IMR-90 (cell line): Measurements from ENCODE around the gene PACSIN3. TPM values are rescaled to one million over a fixed set of nuclear protein-coding genes. Genes with fewer than 3 reads are reported as not detected.

ENCODE experiments used
- ATAC-seq: fragments of 200-7000 bp; cut with Tn5 transposase; 2 replicates; pipeline ENCODE4 v1.9.1; 2020; ENCODE audit warnings: low read depth, mild to moderate bottlenecking, moderate library complexity
- BruUV-seq: library from RNA; stranded (reverse); fragments of 400-500 nt; replicated peaks from 2 replicates; lab custom pipeline; 2021; lab: Mats Ljungman, UMichigan
- CTCF ChIA-PET: fragments of 300-600 bp; formaldehyde crosslinking; extraction: SDS; loops from one replicate; lab custom pipeline; 2021; ENCODE audit warnings: antibody characterized with exemption; lab: Yijun Ruan, JAX
- POLR2A ChIA-PET: fragments of 300-600 bp; sonication (Branson Sonifier 250); formaldehyde crosslinking; loops from one replicate; lab custom pipeline; 2022; ENCODE audit warnings: antibody characterized with exemption; ENCODE audit not compliant: unreplicated experiment; lab: Charles Lee
- DNase-seq: peaks from one replicate; pipeline ENCODE4 v3.0.0; 2013
- H2AFZ ChIP-seq: replicated peaks from 2 replicates; pipeline ENCODE3; 2013; ENCODE audit warnings: low read length, mild to moderate bottlenecking; ENCODE audit not compliant: poor library complexity
- H2AK5ac ChIP-seq: 2 replicates; pipeline ENCODE4 v1.6.1; 2013; ENCODE audit warnings: low read depth, low read length, inconsistent platforms
- H2AK9ac ChIP-seq: replicated peaks from 2 replicates; pipeline ENCODE3; 2013; ENCODE audit warnings: mild to moderate bottlenecking, low read depth, low read length, moderate library complexity; ENCODE audit not compliant: poor library complexity
- H2BK120ac ChIP-seq: 2 replicates; pipeline ENCODE4 v1.6.1; 2013; ENCODE audit warnings: low read depth, low read length, inconsistent platforms
- H2BK15ac ChIP-seq: 3 replicates; pipeline ENCODE4 v1.6.1; 2013; ENCODE audit warnings: low read depth, low read length, inconsistent platforms
- H2BK20ac ChIP-seq: 2 replicates; pipeline ENCODE4 v1.6.1; 2013; ENCODE audit warnings: low read depth, mild to moderate bottlenecking, inconsistent platforms, low read length, moderate library complexity
- H2BK5ac ChIP-seq: 2 replicates; pipeline ENCODE4 v1.6.1; 2013; ENCODE audit warnings: mild to moderate bottlenecking, low read depth, low read length, inconsistent platforms; ENCODE audit not compliant: poor library complexity, severe bottlenecking
- H3K14ac ChIP-seq: replicated peaks from 2 replicates; pipeline ENCODE4 v1.6.1; 2013; ENCODE audit warnings: low read depth, low read length, inconsistent platforms
- H3K18ac ChIP-seq: 2 replicates; pipeline ENCODE4 v1.6.1; 2013; ENCODE audit warnings: low read depth, low read length, control low read depth
- H3K23ac ChIP-seq: 2 replicates; pipeline ENCODE4 v1.6.1; 2013; ENCODE audit warnings: low read depth, low read length, inconsistent platforms
- H3K27ac ChIP-seq: 2 replicates; pipeline ENCODE4 v1.5.1; 2013; ENCODE audit warnings: mild to moderate bottlenecking, control low read depth, low read length; ENCODE audit not compliant: insufficient read depth
- H3K27me3 ChIP-seq: 2 replicates; pipeline ENCODE4 v1.6.1; 2013; ENCODE audit warnings: low read length; ENCODE audit not compliant: control insufficient read depth, insufficient read depth
- H3K36me3 ChIP-seq: 2 replicates; pipeline ENCODE4 v1.6.1; 2013; ENCODE audit warnings: low read length, mixed read lengths; ENCODE audit not compliant: control insufficient read depth, insufficient read depth
- H3K4ac ChIP-seq: 2 replicates; pipeline ENCODE4 v1.6.1; 2013; ENCODE audit warnings: low read depth, low read length, inconsistent platforms
- H3K4me1 ChIP-seq: 2 replicates; pipeline ENCODE4 v1.6.1; 2013; ENCODE audit warnings: low read length, mixed read lengths; ENCODE audit not compliant: control insufficient read depth, insufficient read depth
- H3K4me2 ChIP-seq: 2 replicates; pipeline ENCODE4 v1.6.1; 2013; ENCODE audit warnings: low read depth, mild to moderate bottlenecking, control low read depth, low read length, moderate library complexity
- H3K4me3 ChIP-seq: 2 replicates; pipeline ENCODE4 v1.5.1; 2013; ENCODE audit warnings: low read depth, mild to moderate bottlenecking, control low read depth, low read length, moderate library complexity; ENCODE audit not compliant: insufficient read depth
- H3K56ac ChIP-seq: 2 replicates; pipeline ENCODE4 v1.6.1; 2013; ENCODE audit warnings: low read length, inconsistent platforms; ENCODE audit not compliant: insufficient read depth; ENCODE audit errors: extremely low read depth
- H3K79me1 ChIP-seq, 2 experiments: 2 replicates each; pipeline ENCODE4 v1.6.1; 2013; ENCODE audit warnings: low read length in 2 of 2, inconsistent platforms in 1 of 2, low read depth in 1 of 2
- H3K9ac ChIP-seq: 2 replicates; pipeline ENCODE4 v1.6.1; 2013; ENCODE audit warnings: low read depth, low read length, control low read depth
- H3K9me1 ChIP-seq: 2 replicates; pipeline ENCODE4 v1.6.1; 2013; ENCODE audit warnings: low read length, inconsistent platforms; ENCODE audit not compliant: insufficient read depth
- H3K9me3 ChIP-seq: 2 replicates; pipeline ENCODE4 v1.6.1; 2013; ENCODE audit warnings: low read length; ENCODE audit not compliant: control insufficient read depth, insufficient read depth
- H4K20me1 ChIP-seq: 2 replicates; pipeline ENCODE4 v1.6.1; 2013; ENCODE audit warnings: low read length, inconsistent platforms; ENCODE audit not compliant: insufficient read depth
- H4K5ac ChIP-seq: 2 replicates; pipeline ENCODE4 v1.6.1; 2013; ENCODE audit warnings: mild to moderate bottlenecking, low read depth, low read length, control low read depth
- H4K8ac ChIP-seq, 2 experiments: 2 replicates each; pipeline ENCODE4 v1.6.1; 2013; ENCODE audit warnings: low read depth in 2 of 2, low read length in 2 of 2, control low read depth in 1 of 2, inconsistent platforms in 1 of 2
- H4K91ac ChIP-seq: 2 replicates; pipeline ENCODE4 v1.6.1; 2013; ENCODE audit warnings: low read depth, low read length, inconsistent platforms; ENCODE audit not compliant: insufficient read depth
- BHLHE40 ChIP-seq: fragments of 150-350 bp; IDR thresholded peaks from 2 replicates; pipeline ENCODE4 v1.6.1; 2016; ENCODE audit warnings: mild to moderate bottlenecking, low read depth, low read length
- CHD1 ChIP-seq: IDR thresholded peaks from 2 replicates; pipeline ENCODE4 v1.6.1; 2012; ENCODE audit warnings: low read depth, low read length, improper control_type of control experiment
- CTCF ChIP-seq: conservative IDR thresholded peaks from 2 replicates; pipeline ENCODE4 v1.5.1; 2012; ENCODE audit warnings: mild to moderate bottlenecking, low read depth, low read length, improper control_type of control experiment
- ELK1 ChIP-seq: fragments of 150-350 bp; IDR thresholded peaks from 2 replicates; pipeline ENCODE4 v1.6.1; 2016; ENCODE audit warnings: low read depth, mild to moderate bottlenecking, low read length, moderate library complexity, borderline replicate concordance
- FOS ChIP-seq: fragments of 150-350 bp; IDR thresholded peaks from 2 replicates; pipeline ENCODE4 v1.6.1; 2016; ENCODE audit warnings: low read depth, low read length
- MAZ ChIP-seq: IDR thresholded peaks from 2 replicates; pipeline ENCODE4 v1.6.1; 2012; ENCODE audit warnings: low read depth, mild to moderate bottlenecking, low read length, improper control_type of control experiment, moderate library complexity, borderline replicate concordance
- MXI1 ChIP-seq: IDR thresholded peaks from 2 replicates; pipeline ENCODE4 v1.6.1; 2012; ENCODE audit warnings: low read depth, mild to moderate bottlenecking, low read length, moderate library complexity, borderline replicate concordance
- NFE2L2 ChIP-seq: fragments of 150-350 bp; IDR thresholded peaks from 2 replicates; pipeline ENCODE4 v1.6.1; 2016; ENCODE audit warnings: low read depth, mild to moderate bottlenecking, low read length
- POLR2A ChIP-seq: IDR thresholded peaks from 2 replicates; pipeline ENCODE4 v1.6.1; 2012; ENCODE audit warnings: mild to moderate bottlenecking, low read depth, low read length
- RAD21 ChIP-seq: IDR thresholded peaks from 2 replicates; pipeline ENCODE4 v1.6.1; 2012; ENCODE audit warnings: low read length, improper control_type of control experiment
- RCOR1 ChIP-seq: IDR thresholded peaks from 2 replicates; pipeline ENCODE4 v1.6.1; 2012; ENCODE audit warnings: mild to moderate bottlenecking, low read length, improper control_type of control experiment; ENCODE audit not compliant: insufficient replicate concordance
- RFX5 ChIP-seq: IDR thresholded peaks from 2 replicates; pipeline ENCODE4 v1.8.0; 2012; ENCODE audit warnings: low read depth, mild to moderate bottlenecking, low read length, moderate library complexity
- SMC3 ChIP-seq: fragments of 150-350 bp; IDR thresholded peaks from 2 replicates; pipeline ENCODE4 v1.6.1; 2016; ENCODE audit warnings: low read depth, mild to moderate bottlenecking, antibody characterized with exemption, low read length, moderate library complexity
- USF2 ChIP-seq: fragments of 150-350 bp; IDR thresholded peaks from 2 replicates; pipeline ENCODE4 v1.6.1; 2017; ENCODE audit warnings: mild to moderate bottlenecking, antibody characterized with exemption, low read length, low read depth
- WGBS, 2 experiments: methylation state at CpG; one replicate each; pipeline versions ENCODE4 v1.1.5 to v1.1.7; 2013; ENCODE audit warnings: missing lambda C conversion rate in 2 of 2; ENCODE audit not compliant: insufficient read length in 1 of 2; ENCODE audit errors: extremely low coverage in 2 of 2; 5-methylcytosine and 5-hydroxymethylcytosine counted together
- dilution Hi-C: fragments of 300-500 bp; cut with HindIII; formaldehyde crosslinking; loops from one replicate; pipeline ENCODE4 v1.14.3; 2018; ENCODE audit warnings: low sequenced_read_pairs; ENCODE audit not compliant: unreplicated experiment
- in situ Hi-C: fragments of 300-500 bp; cut with MboI; formaldehyde crosslinking; loops from 3 replicates; pipeline ENCODE4 v1.14.3; 2019; ENCODE audit warnings: low sequenced_read_pairs, inconsistent platforms, mixed read lengths
- intact Hi-C: fragments of 100-400 bp; cut with micrococcal nuclease; formaldehyde crosslinking; loops from 2 replicates; pipeline ENCODE4 v1.10.0; 2022
- polyA plus RNA-seq, 3 experiments: library from polyadenylated mRNA; depleted of rRNA; stranded (reverse); fragments of >200 nt; gene quantifications; 2 replicates each; pipeline ENCODE4 v1.2.3, GENCODE V29; 2012; ENCODE audit warnings: low replicate concordance in 1 of 3
- total RNA-seq: library from RNA; depleted of rRNA; stranded (reverse); fragments of >200 nt; gene quantifications from 2 replicates; pipeline ENCODE4 v1.2.3, GENCODE V29; 2012

Gene PACSIN3
- total and polyA plus RNA-seq, 2 of the 4 experiments (the other 2 are of a cell fraction) = 19.2 to 21.1 TPM

GRCh38 chr11:47161134-47161854 is 24.9 kb downstream of the PACSIN3 start:
- peak overlapping the region; percentile 90 for H2AK9ac ChIP-seq
- peak; percentile 69 for DNase-seq
- in situ Hi-C loops = no loop called here

More at GRCh38 chr11:47161134-47161854, 24.9 kb downstream of the PACSIN3 start:
- Histone ChIP-seq H3K18ac (no peak overlapping the region), H3K4me1 (no peaks in the 10 kb centered on the region), H3K27me3 (no peaks in the 10 kb centered on the region), H3K4me2 (no peak overlapping the region), H3K9me1 (peaks cover 7% of the 10 kb centered on the region; the same call in 1 of the 2 replicates), H2BK20ac (no peak overlapping the region), H3K14ac (no peak overlapping the region), H3K56ac (no peak overlapping the region), H2AK5ac (peak overlapping the region; percentile 49; the same call in 1 of the 2 replicates), H3K27ac (no peak overlapping the region), H3K79me1 (peaks cover 0 to 24% of the 10 kb centered on the region in 2 experiments; a peak in 1 of 4 replicates), H3K4me3 (no peak overlapping the region), H4K5ac (no peak overlapping the region), H4K91ac (no peak overlapping the region), H3K36me3 (peaks cover 24% of the 10 kb centered on the region), H4K8ac (no peak overlapping the region), H4K20me1 (peaks cover 24% of the 10 kb centered on the region), H2BK15ac (no peak overlapping the region), H3K4ac (no peak overlapping the region), H3K23ac (no peak overlapping the region), H2AFZ (peak overlapping the region; percentile 53), H3K9ac (no peak overlapping the region), H2BK5ac (no peak overlapping the region), H2BK120ac (no peak overlapping the region), H3K9me3 (no peaks in the 10 kb centered on the region)
- TF ChIP-seq USF2 = no peak
- peak; percentile 77 for TF ChIP-seq SMC3
- TF ChIP-seq MXI1 = no peak
- no peak; the same call in 1 of the 2 replicates for TF ChIP-seq POLR2A
- TF ChIP-seq BHLHE40 = no peak
- no peak for TF ChIP-seq ELK1
- no peak for TF ChIP-seq RCOR1
- no peak for TF ChIP-seq CHD1
- peak; percentile 86 for TF ChIP-seq RAD21
- TF ChIP-seq MAZ = no peak
- TF ChIP-seq FOS = no peak
- no peak for TF ChIP-seq NFE2L2
- no peak for TF ChIP-seq RFX5
- peak; percentile 81 for TF ChIP-seq CTCF
- WGBS, 2 experiments = 60% methylated on average over 1 of the region's 14 CpGs; no CpG with 5 or more reads in 1 of the 2 experiments
- dilution Hi-C loops = no loop called here
- CTCF ChIA-PET = interaction anchor here (0.6 kb wide), 2 partner anchors 242 to 244 kb away, joined by 3 to 4 read pairs; no protein-coding TSS in a partner anchor
- intact Hi-C loops = loop anchor here (1.0 kb wide), 1 partner anchor 272 kb away; no protein-coding TSS in a partner anchor
- peak; percentile 83 for ATAC-seq
- POLR2A ChIA-PET = no interaction called here
- BruUV-seq = no TSS peak
